Measurements from ENCODE around the gene HDAC11.

- TF ChIP-seq, protein P1, sequence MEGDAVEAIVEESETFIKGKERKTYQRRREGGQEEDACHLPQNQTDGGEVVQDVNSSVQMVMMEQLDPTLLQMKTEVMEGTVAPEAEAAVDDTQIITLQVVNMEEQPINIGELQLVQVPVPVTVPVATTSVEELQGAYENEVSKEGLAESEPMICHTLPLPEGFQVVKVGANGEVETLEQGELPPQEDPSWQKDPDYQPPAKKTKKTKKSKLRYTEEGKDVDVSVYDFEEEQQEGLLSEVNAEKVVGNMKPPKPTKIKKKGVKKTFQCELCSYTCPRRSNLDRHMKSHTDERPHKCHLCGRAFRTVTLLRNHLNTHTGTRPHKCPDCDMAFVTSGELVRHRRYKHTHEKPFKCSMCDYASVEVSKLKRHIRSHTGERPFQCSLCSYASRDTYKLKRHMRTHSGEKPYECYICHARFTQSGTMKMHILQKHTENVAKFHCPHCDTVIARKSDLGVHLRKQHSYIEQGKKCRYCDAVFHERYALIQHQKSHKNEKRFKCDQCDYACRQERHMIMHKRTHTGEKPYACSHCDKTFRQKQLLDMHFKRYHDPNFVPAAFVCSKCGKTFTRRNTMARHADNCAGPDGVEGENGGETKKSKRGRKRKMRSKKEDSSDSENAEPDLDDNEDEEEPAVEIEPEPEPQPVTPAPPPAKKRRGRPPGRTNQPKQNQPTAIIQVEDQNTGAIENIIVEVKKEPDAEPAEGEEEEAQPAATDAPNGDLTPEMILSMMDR (IDR thresholded peaks at IDR 0.05), result no peak
- TF ChIP-seq POLR2A (IDR thresholded peaks at IDR 0.05), result no peak
These were observed 73.6 kb downstream of the HDAC11 start for GRCh38 chr3:13553686-13554085.
